GM12878 (cell line): ENCODE data around the gene ICA1. TPM values are rescaled to one million over a fixed set of nuclear protein-coding genes. Genes with fewer than 3 reads are reported as not detected.

Experiments
- ATAC-seq: fragments of 200-7000 bp; cut with Tn5 transposase; 3 replicates; pipeline ENCODE4 v1.9.1; 2020; ENCODE audit warnings: mild to moderate bottlenecking, moderate library complexity
- BruUV-seq: library from RNA; stranded (reverse); fragments of 400-500 nt; replicated peaks from 2 replicates; lab custom pipeline; 2021; lab: Mats Ljungman, UMichigan
- CTCF ChIA-PET: fragments of 300-600 bp; sonication (Branson Sonifier 250); formaldehyde crosslinking; extraction: SDS; loops from one replicate; lab custom pipeline; 2021; ENCODE audit warnings: inconsistent platforms; lab: Yijun Ruan, JAX
- POLR2A ChIA-PET: fragments of 350-600 bp; formaldehyde crosslinking; extraction: SDS; loops from one replicate; lab custom pipeline; 2021; ENCODE audit warnings: inconsistent platforms; lab: Charles Lee
- RAD21 ChIA-PET: fragments of 300-600 bp; sonication (Branson Sonifier 250); formaldehyde crosslinking; loops from one replicate; lab custom pipeline; 2023; ENCODE audit warnings: antibody characterized with exemption; ENCODE audit not compliant: unreplicated experiment; lab: Charles Lee
- SMC1A ChIA-PET: fragments of 300-600 bp; sonication (Branson Sonifier 250); formaldehyde crosslinking; loops from one replicate; lab custom pipeline; 2023; ENCODE audit not compliant: unreplicated experiment, uncharacterized antibody; lab: Charles Lee
- DNase-seq: peaks from one replicate; pipeline ENCODE4 v3.0.0-alpha.2; 2011; ENCODE audit warnings: low read depth, low spot score
- FAIRE-seq: peaks from 3 replicates; lab custom pipeline; 2011; peaks lifted over from hg19 to GRCh38; lab: Jason Lieb, UNC
- H2AFZ ChIP-seq: 2 replicates; pipeline ENCODE4 v1.6.0; 2011; ENCODE audit warnings: low read depth, low read length, control low read depth; ENCODE audit not compliant: control insufficient read depth
- H3K27ac ChIP-seq: 2 replicates; pipeline ENCODE4 v1.5.1; 2011; ENCODE audit warnings: control low read depth; ENCODE audit not compliant: control insufficient read depth, insufficient read depth
- H3K27me3 ChIP-seq, 2 experiments: replicated peaks in 1 of 2; 2 replicates each; pipeline versions ENCODE4 v1.6.0 to v1.6.1; 2011; ENCODE audit warnings: low read length in 1 of 2; ENCODE audit not compliant: control insufficient read depth in 2 of 2, insufficient read depth in 2 of 2
- H3K36me3 ChIP-seq, 2 experiments: 2 replicates each; pipeline ENCODE4 v1.5.1; 2011; ENCODE audit warnings: low read length in 1 of 2; ENCODE audit not compliant: control insufficient read depth in 2 of 2, insufficient read depth in 2 of 2
- H3K4me1 ChIP-seq: 2 replicates; pipeline ENCODE4 v1.6.1; 2011; ENCODE audit warnings: mild to moderate bottlenecking, low read length, moderate library complexity, mixed read lengths; ENCODE audit not compliant: control insufficient read depth, insufficient read depth
- H3K4me2 ChIP-seq: 2 replicates; pipeline ENCODE4 v1.6.0; 2011; ENCODE audit warnings: control low read depth; ENCODE audit not compliant: control insufficient read depth, insufficient read depth
- H3K4me3 ChIP-seq: fragments of 200-600 bp; sonication (generic); 2 replicates; pipeline ENCODE4 v1.5.1; 2016
- H3K79me2 ChIP-seq: 2 replicates; pipeline ENCODE4 v1.6.0; 2011; ENCODE audit warnings: low read length; ENCODE audit not compliant: control insufficient read depth, insufficient read depth
- H3K9ac ChIP-seq: 2 replicates; pipeline ENCODE4 v1.8.0; 2011; ENCODE audit warnings: low read length, control low read depth, mixed read lengths; ENCODE audit not compliant: control insufficient read depth, insufficient read depth
- H3K9me3 ChIP-seq: replicated peaks from 3 replicates; pipeline ENCODE4 v1.5.1; 2011; ENCODE audit warnings: mild to moderate bottlenecking, low read length; ENCODE audit not compliant: control insufficient read depth, insufficient read depth
- H4K20me1 ChIP-seq: 2 replicates; pipeline ENCODE4 v1.6.0; 2011; ENCODE audit not compliant: control insufficient read depth, insufficient read depth
- BHLHE40 ChIP-seq, 2 experiments: fragments of 450-650 bp in 1 of 2; IDR thresholded peaks; 2 replicates each; pipeline ENCODE4 v1.6.1; 2011 to 2017; ENCODE audit warnings: low read depth in 2 of 2, borderline replicate concordance in 1 of 2, improper control_type of control experiment in 1 of 2, low read length in 1 of 2, mild to moderate bottlenecking in 1 of 2
- CBX3 ChIP-seq: fragments of 200-600 bp; sonication (generic); IDR thresholded peaks from 2 replicates; pipeline ENCODE4 v1.6.1; 2016; ENCODE audit warnings: low read depth, borderline replicate concordance
- CREB1 ChIP-seq: IDR thresholded peaks from 2 replicates; pipeline ENCODE4 v1.6.1; 2012; ENCODE audit warnings: low read depth, mild to moderate bottlenecking, inconsistent platforms
- FOS ChIP-seq: IDR thresholded peaks from 3 replicates; pipeline ENCODE4 v1.6.1; 2011; ENCODE audit warnings: borderline replicate concordance; ENCODE audit not compliant: insufficient read length; ENCODE audit errors: extremely low read depth
- KLF5 ChIP-seq: fragments of 450-650 bp; IDR thresholded peaks from 2 replicates; pipeline ENCODE4 v1.6.1; 2014; ENCODE audit warnings: mild to moderate bottlenecking; ENCODE audit not compliant: partially characterized antibody
- MEF2B ChIP-seq: fragments of 450-650 bp; IDR thresholded peaks from 2 replicates; pipeline ENCODE4 v1.6.1; 2018; ENCODE audit warnings: mild to moderate bottlenecking, moderate library complexity; ENCODE audit not compliant: partially characterized antibody, poor library complexity, severe bottlenecking
- MLLT1 ChIP-seq: fragments of 450-650 bp; IDR thresholded peaks from 2 replicates; pipeline ENCODE4 v1.6.1; 2016; ENCODE audit warnings: mild to moderate bottlenecking
- NFIC ChIP-seq: IDR thresholded peaks from 2 replicates; pipeline ENCODE4 v1.6.1; 2012; ENCODE audit warnings: low read depth, mild to moderate bottlenecking, inconsistent platforms, low read length, moderate library complexity
- NFXL1 ChIP-seq: fragments of 450-650 bp; IDR thresholded peaks from 2 replicates; pipeline ENCODE4 v1.6.1; 2017; ENCODE audit warnings: antibody characterized with exemption, mild to moderate bottlenecking, borderline replicate concordance
- PAX5 ChIP-seq: IDR thresholded peaks from 2 replicates; pipeline ENCODE4 v1.6.1; 2011; ENCODE audit warnings: low read depth, low read length, borderline replicate concordance
- PAX8 ChIP-seq: fragments of 450-650 bp; IDR thresholded peaks from 2 replicates; pipeline ENCODE4 v1.6.1; 2017; ENCODE audit warnings: mild to moderate bottlenecking, moderate library complexity
- POU2F2 ChIP-seq: IDR thresholded peaks from 3 replicates; pipeline ENCODE4 v1.6.1; 2011; ENCODE audit warnings: low read depth, mild to moderate bottlenecking, low read length, borderline replicate concordance
- YY1 ChIP-seq: IDR thresholded peaks from 2 replicates; pipeline ENCODE4 v1.6.1; 2011; ENCODE audit warnings: low read depth, mild to moderate bottlenecking, low read length
- ZBED1 ChIP-seq: IDR thresholded peaks from 2 replicates; pipeline ENCODE4 v1.6.1; 2016; ENCODE audit warnings: borderline replicate concordance
- ZBTB33 ChIP-seq: fragments of 450-650 bp; IDR thresholded peaks from 2 replicates; pipeline ENCODE4 v1.6.1; 2017; ENCODE audit warnings: mild to moderate bottlenecking
- ZNF207 ChIP-seq: fragments of 450-650 bp; IDR thresholded peaks from 2 replicates; pipeline ENCODE4 v1.6.1; 2014; ENCODE audit warnings: antibody characterized with exemption, mild to moderate bottlenecking, borderline replicate concordance
- ZZZ3 ChIP-seq: IDR thresholded peaks from 2 replicates; pipeline ENCODE4 v1.6.1; 2011; ENCODE audit warnings: low read depth; ENCODE audit not compliant: control insufficient read depth, insufficient read length
- in situ Hi-C: fragments of 300-500 bp; cut with MboI; formaldehyde crosslinking; loops from 9 replicates; pipeline ENCODE4 v1.14.3; 2018; ENCODE audit warnings: mixed read lengths
- intact Hi-C: fragments of 100-400 bp; cut with micrococcal nuclease; formaldehyde crosslinking; loops from one replicate; pipeline ENCODE4 v1.14.2; 2022; ENCODE audit not compliant: unreplicated experiment
- polyA plus RNA-seq, 11 experiments: library from polyadenylated mRNA; depleted of rRNA in 4 of 11; unstranded in 6 of 11; stranded (reverse) in 5 of 11; fragments of >200 nt; fragmentation: Nextera tagmentation in 4 of 11; fragmentation: Illumina TruSeq in 1 of 11; extraction: Ambion mirVana in 4 of 11; extraction: Trizol in 1 of 11; gene quantifications; 1 replicate in 1 of 11; 2 replicates in 10 of 11; pipeline versions ENCODE4 v1.2.1 to v1.2.3, GENCODE V29; 2011 to 2016; ENCODE audit warnings: inconsistent platforms in 2 of 11, missing spikeins in 2 of 11, low read depth in 1 of 11
- total RNA-seq, 4 experiments: library from RNA; depleted of rRNA in 3 of 4; stranded (reverse); fragments of >200 nt in 3 of 4; fragmentation: Illumina TruSeq in 1 of 4; extraction: Trizol in 1 of 4; gene quantifications; 2 replicates each; pipeline versions ENCODE4 v1.2.1 to v1.2.3, GENCODE V29; 2013 to 2021
- TF ChIP-seq, protein P1 (sequence below): fragments of 450-650 bp; conservative IDR thresholded peaks from 2 replicates; pipeline ENCODE4 v1.6.1; 2017; ENCODE audit warnings: mild to moderate bottlenecking, moderate library complexity
- TF ChIP-seq, protein P2 (sequence below): fragments of 450-650 bp; IDR thresholded peaks from 2 replicates; pipeline ENCODE4 v1.6.1; 2017; ENCODE audit warnings: low read depth, mild to moderate bottlenecking, moderate library complexity

Gene ICA1
- total and polyA plus RNA-seq, 10 of the 15 experiments (the other 5 are each of a cell fraction or from before 2014, with no cell fraction given), result 1.3 to 35.1 (median 3.3) TPM

- H3K27me3 ChIP-seq, result peaks cover 0 to 1% of the 10 kb centered on the region in 2 experiments; a peak in 2 of 4 replicates
- no peaks in the 10 kb centered on the region for H3K9me3 ChIP-seq
- no peak overlapping the region for H3K9ac ChIP-seq
- ChIA-PET CTCF (interaction anchor here (0.9 kb wide), 1 partner anchor 14 kb away, joined by 3 read pairs; no protein-coding TSS in a partner anchor), RAD21 (no interaction called here), POLR2A (interaction anchor here (0.6 kb wide), 1 partner anchor 17 kb away, joined by 3 read pairs; no protein-coding TSS in a partner anchor), SMC1A (interaction anchor here (1.2 kb wide), 1 partner anchor 23 kb away, joined by 4 read pairs; no protein-coding TSS in a partner anchor)
- H2AFZ ChIP-seq, result no peak overlapping the region
- no peak for FAIRE-seq
- no peak overlapping the region for H3K4me3 ChIP-seq
- in situ Hi-C loops (loop anchor here (10.0 kb wide), 2 partner anchors 803 to 1273 kb away; no protein-coding TSS in a partner anchor), intact Hi-C loops (no loop called here)
- H3K36me3 ChIP-seq, result no peaks in the 10 kb centered on the region
- no peaks in the 10 kb centered on the region for H3K79me2 ChIP-seq
- H3K4me1 ChIP-seq, result no peaks in the 10 kb centered on the region
- BruUV-seq, result no TSS peak
- no peaks in the 10 kb centered on the region for H4K20me1 ChIP-seq
- no peak for DNase-seq
- ATAC-seq, result no peak
- no peak overlapping the region for H3K27ac ChIP-seq
- no peak overlapping the region for H3K4me2 ChIP-seq
- TF ChIP-seq ZNF207 (no peak), BHLHE40 (IDR thresholded peaks at IDR 0.05; ENCODE audit: borderline replicate concordance in 1 of 2, low read depth in 2 of 2, low read length in 1 of 2) (no peak), ZBTB33 (no peak), KLF5 (no peak), FOS (no peak), NFXL1 (no peak), YY1 (no peak), ZBED1 (no peak), MEF2B (no peak), CREB1 (no peak), CBX3 (no peak), MLLT1 (no peak), NFIC (no peak), POU2F2 (no peak), PAX8 (no peak), PAX5 (no peak), ZZZ3 (no peak)
- TF ChIP-seq, protein P1, sequence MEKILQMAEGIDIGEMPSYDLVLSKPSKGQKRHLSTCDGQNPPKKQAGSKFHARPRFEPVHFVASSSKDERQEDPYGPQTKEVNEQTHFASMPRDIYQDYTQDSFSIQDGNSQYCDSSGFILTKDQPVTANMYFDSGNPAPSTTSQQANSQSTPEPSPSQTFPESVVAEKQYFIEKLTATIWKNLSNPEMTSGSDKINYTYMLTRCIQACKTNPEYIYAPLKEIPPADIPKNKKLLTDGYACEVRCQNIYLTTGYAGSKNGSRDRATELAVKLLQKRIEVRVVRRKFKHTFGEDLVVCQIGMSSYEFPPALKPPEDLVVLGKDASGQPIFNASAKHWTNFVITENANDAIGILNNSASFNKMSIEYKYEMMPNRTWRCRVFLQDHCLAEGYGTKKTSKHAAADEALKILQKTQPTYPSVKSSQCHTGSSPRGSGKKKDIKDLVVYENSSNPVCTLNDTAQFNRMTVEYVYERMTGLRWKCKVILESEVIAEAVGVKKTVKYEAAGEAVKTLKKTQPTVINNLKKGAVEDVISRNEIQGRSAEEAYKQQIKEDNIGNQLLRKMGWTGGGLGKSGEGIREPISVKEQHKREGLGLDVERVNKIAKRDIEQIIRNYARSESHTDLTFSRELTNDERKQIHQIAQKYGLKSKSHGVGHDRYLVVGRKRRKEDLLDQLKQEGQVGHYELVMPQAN, result no peak
- TF ChIP-seq, protein P2, sequence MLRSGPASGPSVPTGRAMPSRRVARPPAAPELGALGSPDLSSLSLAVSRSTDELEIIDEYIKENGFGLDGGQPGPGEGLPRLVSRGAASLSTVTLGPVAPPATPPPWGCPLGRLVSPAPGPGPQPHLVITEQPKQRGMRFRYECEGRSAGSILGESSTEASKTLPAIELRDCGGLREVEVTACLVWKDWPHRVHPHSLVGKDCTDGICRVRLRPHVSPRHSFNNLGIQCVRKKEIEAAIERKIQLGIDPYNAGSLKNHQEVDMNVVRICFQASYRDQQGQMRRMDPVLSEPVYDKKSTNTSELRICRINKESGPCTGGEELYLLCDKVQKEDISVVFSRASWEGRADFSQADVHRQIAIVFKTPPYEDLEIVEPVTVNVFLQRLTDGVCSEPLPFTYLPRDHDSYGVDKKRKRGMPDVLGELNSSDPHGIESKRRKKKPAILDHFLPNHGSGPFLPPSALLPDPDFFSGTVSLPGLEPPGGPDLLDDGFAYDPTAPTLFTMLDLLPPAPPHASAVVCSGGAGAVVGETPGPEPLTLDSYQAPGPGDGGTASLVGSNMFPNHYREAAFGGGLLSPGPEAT, result no peak
Observed at GRCh38 chr7:8228068-8228467, 33.9 kb downstream of the ICA1 start.
